SKM-1 treated with dmso at 0.1 percent for 144 hours (cell line): ENCODE results near the gene NBPF4.
"Not testable (repeated sequence)": the region's sequence is repeated elsewhere in the genome, so short reads cannot be mapped to it uniquely, and the experiment has no call there.

Experiments used
- DNase-seq: peaks from one replicate; lab custom pipeline; 2025; ENCODE audit not compliant: unreplicated experiment; lab: John Stamatoyannopoulos, UW

Gene NBPF4

DNA sequence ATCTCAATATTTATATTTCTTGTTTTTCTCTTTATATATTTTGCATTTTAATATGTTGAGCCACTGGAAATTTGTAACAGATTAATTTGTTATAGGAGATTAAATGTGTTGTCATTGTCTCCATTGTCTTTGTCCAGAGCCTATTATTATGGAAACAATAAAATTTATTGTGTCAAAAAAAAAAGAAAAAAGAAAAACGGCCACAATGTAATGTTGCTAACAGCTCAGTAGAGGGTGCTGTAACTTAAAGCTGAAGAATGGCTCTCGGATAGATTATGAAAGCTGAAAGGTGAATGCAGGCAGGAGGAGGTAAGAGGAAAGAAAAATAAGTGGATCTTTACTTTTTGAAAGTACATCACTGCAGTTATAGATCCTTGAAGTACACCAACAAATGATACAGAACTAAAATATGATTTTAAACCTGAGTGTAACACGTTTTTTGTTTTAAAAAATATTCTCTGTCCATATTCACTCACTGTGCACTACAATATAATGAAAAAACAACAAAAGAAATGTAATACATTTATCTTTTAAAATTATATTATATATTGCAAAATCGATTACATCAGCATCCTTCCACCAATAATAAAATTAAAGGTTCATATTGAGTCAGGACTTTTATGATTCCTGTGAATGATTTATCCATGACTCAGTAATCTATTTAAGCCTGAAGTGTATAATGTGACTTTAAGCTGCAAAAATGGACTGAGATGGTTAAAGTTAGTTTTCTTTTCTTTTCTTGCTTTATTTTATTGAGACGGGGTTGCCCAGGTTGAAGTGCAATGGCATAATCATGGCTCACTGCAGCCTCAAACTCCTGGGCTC, 29.0 kb downstream of the NBPF4 start:
- peak; percentile 27 for DNase-seq

DNA sequence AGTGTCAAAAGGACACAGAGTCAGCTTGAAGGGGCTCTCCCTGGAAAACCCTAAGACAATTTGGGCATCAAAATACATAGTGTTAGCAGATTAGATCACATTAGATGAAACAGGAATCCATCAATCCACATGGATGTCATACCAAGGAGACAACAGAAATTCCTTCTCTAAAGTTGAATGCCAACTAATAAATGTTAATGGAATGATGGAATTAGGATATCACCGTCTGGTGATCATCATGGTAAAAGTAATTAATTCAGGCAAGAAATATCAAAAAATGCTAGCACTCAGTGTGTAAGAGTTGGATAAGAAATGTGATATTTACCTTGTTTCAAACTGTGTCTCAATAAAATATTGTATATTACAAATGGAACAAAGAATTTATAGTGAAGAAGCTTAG, 32.9 kb downstream of the NBPF4 start:
- no peak for DNase-seq

DNA sequence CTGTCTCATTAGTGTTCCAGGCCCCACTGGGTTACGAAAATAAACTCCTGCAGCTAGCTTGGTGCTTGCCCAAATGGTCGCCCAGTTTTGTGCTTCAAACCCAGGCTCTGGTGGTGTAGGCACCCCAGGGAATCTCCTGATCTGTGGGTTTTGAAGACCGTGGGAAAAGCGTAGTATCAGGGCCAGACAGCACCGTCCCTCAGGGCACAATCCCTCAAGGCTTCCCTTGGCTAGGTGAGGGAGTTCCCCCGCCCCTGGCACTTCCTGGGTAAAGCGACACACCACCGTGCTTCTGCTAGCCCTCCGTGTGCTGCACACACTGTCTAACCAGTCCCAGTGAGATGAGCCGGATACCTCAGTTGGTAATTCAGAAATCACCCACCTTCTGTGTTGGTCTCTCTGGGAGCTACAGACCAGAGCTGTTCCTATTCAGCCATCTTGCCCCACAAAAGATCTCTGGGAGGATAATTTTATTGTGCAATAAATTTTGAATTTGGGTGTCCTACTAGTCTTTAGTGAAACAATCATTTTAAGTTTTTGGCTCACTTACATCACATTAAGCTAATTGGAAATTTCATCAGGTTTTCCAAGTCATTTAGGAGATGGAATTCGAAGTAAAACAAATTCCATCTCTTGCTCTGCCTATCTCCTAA, 34.3 kb downstream of the NBPF4 start:
- no peak for DNase-seq

DNA sequence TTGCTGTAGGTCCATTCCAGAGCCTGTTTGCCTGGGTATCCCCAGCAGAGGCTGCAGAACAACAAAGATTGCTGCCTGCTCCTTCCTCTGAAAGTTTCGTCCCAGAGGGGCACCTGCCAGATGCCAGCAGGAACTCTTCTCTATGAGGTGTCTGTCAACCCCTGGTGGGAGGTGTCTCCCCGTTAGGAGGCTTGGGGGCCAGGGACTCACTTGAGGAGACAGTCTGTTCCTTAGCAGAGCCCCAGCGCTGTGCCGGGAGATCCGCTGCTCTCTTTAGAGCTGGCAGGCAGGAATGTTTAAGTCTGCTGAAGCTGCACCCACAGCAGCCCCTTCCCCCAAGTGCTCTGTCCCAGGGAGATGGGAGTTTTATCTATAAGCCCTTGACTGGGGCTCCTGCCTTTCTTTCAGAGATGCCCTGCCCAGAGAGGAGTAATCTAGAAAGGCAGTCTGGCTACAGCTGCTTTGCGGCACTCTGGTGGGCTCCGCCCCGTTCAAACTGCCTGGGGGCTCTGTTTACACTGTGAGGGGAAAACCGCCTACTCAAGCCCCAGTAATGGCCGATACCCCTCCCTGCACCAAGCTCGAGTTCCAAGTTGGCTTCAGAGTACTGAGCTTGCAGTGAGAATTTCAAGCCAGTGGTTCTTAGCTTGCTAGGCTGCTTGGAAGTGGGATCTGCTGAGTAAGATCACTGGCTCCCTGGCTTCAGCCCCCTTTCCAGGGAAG, 35.0 kb downstream of the NBPF4 start:
- no peak for DNase-seq

DNA sequence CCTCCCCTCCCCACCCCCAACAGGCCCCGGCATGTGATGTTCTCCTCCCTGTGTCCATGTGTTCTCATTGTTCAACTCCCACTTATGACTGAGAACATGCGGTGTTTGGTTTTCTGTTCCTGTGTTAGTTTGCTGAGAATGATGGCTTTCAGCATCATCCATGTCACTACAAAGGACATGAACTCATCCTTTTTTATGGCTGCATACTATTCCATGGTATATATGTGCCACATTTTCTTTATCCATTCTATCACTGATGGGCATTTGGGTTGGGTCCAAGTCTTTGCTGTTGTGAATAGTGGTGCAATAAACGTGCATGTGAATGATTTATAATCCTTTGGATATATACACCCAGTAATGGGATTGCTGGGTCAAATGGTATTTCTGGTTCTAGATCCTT, 40.3 kb downstream of the NBPF4 start:
- DNase-seq, result not testable (repeated sequence)

DNA sequence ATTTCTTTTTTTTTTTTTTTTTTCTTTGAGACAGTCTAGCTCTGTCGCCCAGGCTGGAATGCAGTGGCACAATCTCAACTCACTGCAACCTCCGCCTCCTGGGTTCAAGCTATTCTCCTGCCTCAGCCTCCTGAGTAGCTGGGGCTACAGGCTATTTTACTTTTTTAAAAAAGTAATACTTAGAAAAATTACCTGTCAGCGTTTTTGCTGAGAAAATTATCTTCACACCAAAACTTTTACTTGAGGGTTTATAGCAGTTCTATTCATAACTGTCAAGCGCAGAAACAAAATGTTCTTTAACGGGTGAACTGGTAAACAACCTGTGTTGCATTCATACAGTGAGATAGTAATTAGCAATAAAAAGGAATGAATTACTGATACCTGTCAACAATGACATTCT, 42.2 kb downstream of the NBPF4 start:
- DNase-seq, result no peak

DNA sequence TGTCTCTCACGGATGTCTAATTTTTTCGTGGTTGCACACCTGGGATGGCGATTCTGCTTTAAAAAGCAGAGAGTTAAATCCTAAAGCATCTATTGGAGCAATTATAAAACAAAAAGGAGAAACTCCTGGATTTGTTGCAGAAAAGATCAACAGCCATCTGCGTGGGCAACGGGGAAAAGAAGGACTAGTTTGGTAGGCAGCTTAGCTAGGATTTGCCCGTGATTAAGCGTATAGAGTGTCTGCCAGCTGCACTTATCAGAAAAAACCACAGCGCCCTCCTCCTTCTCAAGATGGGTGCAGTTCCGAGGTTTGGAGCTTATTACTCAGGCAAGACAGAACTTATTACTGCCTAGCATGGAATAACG, 43.2 kb downstream of the NBPF4 start:
- DNase-seq, result peak; percentile 37

DNA sequence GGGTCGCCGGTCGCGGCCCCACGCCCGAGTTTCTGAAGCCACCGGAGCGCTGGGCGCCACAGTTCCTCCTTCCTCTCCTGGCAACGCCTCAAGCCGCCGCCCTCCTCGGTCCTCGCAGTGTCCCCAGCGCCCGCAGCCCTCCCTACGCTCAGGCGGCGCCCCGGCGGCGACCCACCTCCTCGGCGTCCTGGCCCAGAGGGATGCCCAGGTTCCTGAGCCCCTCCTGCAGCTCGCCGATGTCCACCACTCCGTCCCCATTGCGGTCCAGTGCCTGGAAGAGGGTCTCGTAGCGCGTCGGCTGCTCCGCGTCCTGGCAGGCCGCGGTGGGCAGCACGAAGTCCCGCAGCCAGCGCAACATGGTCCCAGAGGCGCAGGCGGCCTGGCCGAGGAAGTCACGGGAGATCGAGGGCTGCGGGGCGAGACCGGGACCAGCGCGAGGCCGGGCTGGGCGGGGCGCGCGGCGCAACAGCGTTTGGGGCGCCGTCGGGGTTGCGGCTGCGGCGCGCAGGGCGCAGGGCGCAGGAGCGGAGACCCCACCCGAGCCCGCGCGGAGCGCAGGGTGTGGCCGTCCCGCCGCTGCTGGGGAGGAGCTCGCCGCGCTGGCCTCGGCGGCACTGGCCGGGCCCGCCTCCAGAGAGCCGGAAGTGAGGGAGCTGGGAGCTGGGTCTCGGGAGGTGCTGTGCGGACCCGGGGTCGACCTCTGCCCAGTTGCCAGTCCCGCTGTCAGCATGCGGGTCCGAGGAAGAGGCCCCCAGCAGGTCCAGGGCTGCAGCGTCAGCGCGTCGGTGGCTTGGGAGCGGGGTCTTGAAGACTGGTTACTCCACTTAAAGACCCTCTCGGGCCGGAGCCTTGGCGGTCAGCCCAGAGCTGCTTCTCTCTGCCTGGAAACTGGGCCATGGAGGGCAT, 43.8 kb downstream of the NBPF4 start, which contains the start of gene SLC25A24:
Gene SLC25A24 (minus strand): TSS at position 563 of the 906 bp plus-strand sequence. CDS start 205 bp downstream, at position 358.
- DNase-seq, result peak; percentile 74

DNA sequence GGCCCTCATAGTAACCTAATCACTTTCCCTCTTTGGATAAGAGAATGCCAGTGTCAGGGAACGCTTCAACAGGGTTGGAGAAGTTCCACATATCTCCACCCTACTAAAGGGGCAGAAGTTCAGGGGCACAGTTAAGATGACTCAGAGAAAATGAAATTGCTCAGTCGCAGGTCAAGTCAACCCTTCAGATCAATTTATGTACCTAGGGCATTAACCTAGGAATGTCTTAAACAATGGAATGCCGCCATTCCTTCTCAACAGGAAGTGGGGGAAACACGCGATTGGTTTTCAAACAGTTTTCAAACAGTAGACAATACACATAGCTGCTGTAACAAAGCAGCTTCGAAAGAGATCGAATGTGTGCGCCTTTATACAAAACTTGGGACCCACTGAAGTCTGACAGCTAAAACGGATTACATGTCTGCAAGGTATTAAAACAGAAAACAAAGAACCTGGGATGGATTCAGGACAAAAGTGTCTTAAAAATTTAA, 44.6 kb downstream of the NBPF4 start:
- peak; percentile 24 for DNase-seq

DNA sequence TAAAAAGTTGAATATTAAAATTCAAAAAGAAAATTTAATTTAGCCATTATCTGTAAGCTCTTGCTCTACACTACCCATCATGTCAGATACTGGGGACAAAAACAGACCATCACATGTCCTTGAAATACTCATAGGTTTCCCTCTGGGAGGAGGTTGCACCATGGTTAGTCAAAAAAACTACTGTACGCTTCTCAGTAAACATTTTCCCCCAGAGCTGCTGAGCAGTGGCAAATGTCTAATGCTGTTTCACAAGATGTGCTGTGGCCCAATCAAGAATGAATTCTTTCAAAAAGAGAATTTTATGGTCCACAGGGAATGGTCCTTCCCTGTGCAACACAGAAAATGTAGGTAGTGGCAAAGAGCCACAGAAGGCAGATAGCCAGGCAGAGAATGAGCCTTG, 49.8 kb downstream of the NBPF4 start:
- DNase-seq, result no peak

DNA sequence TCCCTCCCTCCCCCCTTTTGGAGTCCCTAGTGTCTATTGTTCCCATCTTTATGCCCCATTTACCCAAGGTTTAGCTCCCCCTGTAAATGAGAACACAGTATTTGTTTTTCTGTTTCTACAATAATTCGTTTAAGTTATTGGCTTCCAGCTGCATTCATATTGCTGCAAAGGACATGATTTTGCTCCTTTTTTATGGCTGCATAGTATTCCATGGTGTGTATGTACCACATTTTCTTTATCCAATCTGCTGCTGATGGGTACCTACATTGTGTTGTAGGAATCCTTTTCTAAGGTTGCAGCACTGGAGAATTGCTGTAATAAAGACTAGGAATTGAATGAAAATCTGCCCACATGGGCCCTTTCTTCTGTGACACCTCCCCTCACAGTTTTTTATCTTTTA, 50.5 kb downstream of the NBPF4 start:
- no peak for DNase-seq

DNA sequence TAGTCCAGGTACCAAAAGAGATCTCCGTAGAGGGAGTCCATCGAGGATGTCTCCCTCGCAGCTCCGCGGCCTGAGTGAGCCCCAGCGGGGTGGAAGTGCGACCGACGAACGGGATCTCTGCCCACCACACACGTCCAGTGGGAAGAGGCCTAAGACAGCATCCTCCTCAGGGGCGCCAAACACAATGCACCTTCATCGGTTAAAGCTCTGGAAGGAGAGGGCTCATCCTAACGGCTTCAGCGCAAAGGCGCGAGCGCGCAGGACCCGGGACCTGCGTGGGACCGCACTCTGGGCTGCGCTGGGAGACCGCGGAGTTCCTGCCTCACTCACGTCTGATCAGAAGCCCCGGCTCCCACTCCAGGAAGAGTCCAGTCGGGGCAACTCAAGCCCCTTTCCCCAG, 51.3 kb downstream of the NBPF4 start:
- DNase-seq, result no peak

DNA sequence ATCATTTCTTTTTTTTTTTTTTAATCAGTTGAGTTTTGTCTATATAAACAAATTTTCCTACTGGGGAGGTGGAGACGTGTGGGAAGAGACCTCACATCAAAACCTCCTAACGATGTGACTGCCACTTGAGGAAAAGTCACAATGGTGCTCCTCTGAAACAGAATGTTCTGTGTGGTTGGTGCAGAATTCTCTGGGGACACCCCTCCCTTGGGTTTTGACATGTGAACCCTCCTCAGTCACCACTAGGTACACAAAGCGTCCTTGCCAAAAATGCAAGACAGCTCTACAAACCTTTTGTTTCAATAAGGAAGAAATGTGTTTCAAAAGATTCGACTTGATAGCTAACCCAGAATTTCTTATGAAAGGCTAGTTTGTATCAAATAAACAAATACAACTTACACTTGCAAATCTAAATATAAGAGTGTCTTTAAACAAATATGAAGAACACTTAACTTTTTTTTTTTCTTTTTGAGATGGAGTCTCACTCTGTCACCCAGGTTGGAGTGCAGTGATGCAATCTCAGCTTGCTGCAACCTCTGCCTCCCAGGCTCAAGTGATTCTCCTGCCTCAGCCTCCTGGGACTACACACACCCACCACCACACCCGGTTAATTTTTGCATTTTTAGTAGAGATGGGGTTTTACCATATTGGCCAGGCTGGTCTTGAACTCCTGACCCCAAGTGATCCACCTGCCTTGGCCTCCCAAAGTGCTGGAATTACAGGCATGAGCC, 53.0 kb downstream of the NBPF4 start:
- no peak for DNase-seq

DNA sequence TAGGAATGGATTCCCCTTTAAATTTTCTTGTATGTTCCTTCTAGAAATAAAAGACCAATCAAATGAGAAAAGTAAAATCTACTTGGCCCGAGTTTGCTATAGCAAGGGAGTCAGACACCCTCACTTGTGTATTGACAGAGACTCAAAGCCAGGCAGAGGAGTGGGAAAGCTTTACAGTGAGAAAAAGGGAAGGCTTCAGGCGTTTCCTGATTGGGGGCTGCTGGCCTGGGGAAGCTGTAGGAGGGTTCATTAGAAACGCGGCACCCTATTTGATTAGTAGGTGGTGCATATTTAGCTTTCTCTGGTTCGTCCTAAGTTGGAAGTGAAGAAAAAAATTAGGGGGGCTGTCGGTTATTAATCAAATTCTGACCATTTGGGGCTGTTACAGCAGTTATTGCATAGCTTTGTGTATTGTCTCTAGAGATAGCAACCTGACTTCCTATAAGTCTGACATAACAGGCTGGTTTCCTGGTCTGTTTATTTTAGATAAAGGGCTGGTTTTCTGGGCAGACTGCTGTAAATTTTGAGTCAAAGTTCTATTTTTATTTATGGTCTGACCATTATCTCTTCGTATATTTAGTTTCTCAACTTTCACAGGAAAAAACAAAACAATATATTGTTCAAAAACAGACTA, 53.8 kb downstream of the NBPF4 start:
- DNase-seq, result no peak

DNA sequence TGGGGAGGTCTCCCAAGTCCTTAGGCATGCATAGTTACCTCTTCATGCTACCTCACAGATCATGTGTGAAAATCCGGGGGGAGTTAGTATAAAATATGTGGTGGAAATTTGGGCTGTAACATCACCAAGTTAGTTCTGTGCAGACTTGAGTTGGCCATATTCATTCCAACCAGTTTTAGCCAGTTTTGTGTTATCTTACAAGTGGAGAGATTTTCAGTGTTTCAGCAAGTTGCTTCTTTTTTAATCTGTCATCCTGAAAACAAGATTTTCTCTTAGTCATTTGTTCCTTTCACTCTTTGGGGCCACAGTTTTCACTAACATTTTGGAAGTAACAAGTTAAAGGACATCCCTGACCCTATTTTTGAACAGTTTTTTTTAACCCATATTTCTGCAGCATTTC, 55.1 kb downstream of the NBPF4 start:
- no peak for DNase-seq

DNA sequence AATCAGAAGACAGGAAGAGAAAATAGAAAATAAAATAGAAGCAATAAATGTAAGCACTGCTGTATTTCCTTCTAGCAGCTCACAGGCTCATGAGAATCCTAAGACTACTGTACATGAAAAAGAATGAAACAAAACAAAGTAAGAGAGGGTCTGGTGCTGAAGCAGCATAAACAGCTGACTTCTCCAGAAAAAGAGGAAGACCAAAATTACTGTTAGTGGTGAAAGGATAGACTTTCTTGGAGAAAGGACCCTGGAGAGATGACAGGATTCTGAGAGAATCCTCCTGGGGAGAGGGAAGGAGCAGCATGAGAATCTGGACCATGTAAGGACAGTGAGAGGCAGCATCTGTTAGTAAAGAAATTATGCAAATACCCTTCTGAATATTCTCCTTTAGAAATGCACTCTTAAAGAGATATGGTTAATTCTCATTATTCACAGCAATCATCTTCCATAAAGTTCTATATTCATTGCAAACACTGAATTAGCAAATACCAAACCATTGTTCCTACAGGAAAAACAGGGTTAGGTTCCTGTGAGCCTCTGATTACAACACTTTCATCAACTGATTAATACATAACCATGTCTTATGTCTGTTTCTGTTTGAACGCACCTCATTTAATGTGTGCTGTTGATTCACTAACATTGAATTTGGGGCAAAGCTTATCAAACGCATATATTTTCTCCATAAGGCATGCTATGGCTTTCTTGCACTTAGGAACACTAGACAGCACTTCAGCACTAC, 60.7 kb downstream of the NBPF4 start:
- DNase-seq, result no peak

DNA sequence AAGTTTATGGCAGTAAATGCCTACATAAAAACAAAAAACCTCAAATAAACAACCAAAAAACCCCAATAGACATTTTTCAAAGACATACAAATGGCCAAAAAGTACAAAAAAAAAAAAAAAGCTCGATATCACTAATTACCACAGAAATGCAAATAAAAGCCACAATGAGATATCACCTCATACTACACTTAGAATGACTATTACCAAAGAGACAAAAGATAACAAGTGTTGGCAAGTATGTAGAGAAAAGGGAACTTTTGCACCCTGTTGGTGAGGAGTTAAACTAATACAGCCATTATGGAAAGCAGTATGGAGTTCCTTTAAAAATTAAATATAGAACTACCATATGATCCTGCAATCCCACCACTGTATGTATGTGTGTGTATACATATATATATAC, 64.9 kb downstream of the NBPF4 start:
- no peak for DNase-seq
